ENCODE measurements around the gene FRMD1. TPM values are rescaled to one million over a fixed set of nuclear protein-coding genes. Genes with fewer than 3 reads are reported as not detected.
"Not testable (repeated sequence)": the region's sequence is repeated elsewhere in the genome, so short reads cannot be mapped to it uniquely, and the experiment has no call there.

FRMD1 gene
- total and polyA plus RNA-seq, 2 donors (not counting 1 experiment from before 2014, with no cell fraction given), result not detected

- ChIA-PET CTCF (no interaction called here), POLR2A (no interaction called here)
- Histone ChIP-seq H3K4me1 (ENCODE audit: control insufficient read depth in 2 of 2, insufficient read depth in 2 of 2, low read length in 2 of 2) (no peaks in the 10 kb centered on the region), H3K79me2 (ENCODE audit: control insufficient read depth, insufficient read depth, low read length) (no peaks in the 10 kb centered on the region), H3K27ac (ENCODE audit: low read length in 2 of 2) (no peak overlapping the region), H4K20me1 (ENCODE audit: control insufficient read depth, insufficient read depth, low read length, poor library complexity, severe bottlenecking) (no peaks in the 10 kb centered on the region), H3K9me3 (ENCODE audit: control extremely low read depth in 1 of 3, control insufficient read depth in 2 of 3, insufficient read depth in 1 of 3, low read length in 2 of 3) (peaks cover 0 to 22% (median 0%) of the 10 kb centered on the region in 3 donors), H3K9ac (ENCODE audit: low read length) (no peak overlapping the region), H2AFZ (ENCODE audit: insufficient read depth, low read depth, low read length, poor library complexity, severe bottlenecking) (no peak overlapping the region), H3K36me3 (replicated peaks in 1 of 2; ENCODE audit: control extremely low read depth in 1 of 2, control insufficient read depth in 1 of 2, extremely low read depth in 1 of 2, insufficient read depth in 2 of 2, low read length in 1 of 2) (no peaks in the 10 kb centered on the region), H3K27me3 (replicated peaks in 1 of 4; ENCODE audit: control extremely low read depth in 1 of 4, control insufficient read depth in 3 of 4, insufficient read depth in 4 of 4, low read length in 3 of 4) (no peaks in the 10 kb centered on the region), H3K4me3 (ENCODE audit: control extremely low read depth in 1 of 5, extremely low read depth in 1 of 5, insufficient read depth in 1 of 5, low read depth in 2 of 5, low read length in 4 of 5) (no peak overlapping the region), H3K4me2 (replicated peaks; ENCODE audit: low read depth, low read length, poor library complexity, severe bottlenecking) (no peak overlapping the region)
- DNase-seq (no peak), ATAC-seq (ENCODE audit: low read depth) (no peak)
- 83% methylated on average over 18 of the region's 24 CpGs for WGBS (ENCODE audit: insufficient coverage)
- intact Hi-C loops (cut with micrococcal nuclease), result no loop called here
- Mint-ChIP-seq H3K4me1 (no peaks in the 10 kb centered on the region), H3K4me3 (no peak overlapping the region), H3K27me3 (no peaks in the 10 kb centered on the region), H3K9me3 (ENCODE audit: insufficient read depth) (no peaks in the 10 kb centered on the region), H3K27ac (no peak overlapping the region)
- TF ChIP-seq, protein P1, sequence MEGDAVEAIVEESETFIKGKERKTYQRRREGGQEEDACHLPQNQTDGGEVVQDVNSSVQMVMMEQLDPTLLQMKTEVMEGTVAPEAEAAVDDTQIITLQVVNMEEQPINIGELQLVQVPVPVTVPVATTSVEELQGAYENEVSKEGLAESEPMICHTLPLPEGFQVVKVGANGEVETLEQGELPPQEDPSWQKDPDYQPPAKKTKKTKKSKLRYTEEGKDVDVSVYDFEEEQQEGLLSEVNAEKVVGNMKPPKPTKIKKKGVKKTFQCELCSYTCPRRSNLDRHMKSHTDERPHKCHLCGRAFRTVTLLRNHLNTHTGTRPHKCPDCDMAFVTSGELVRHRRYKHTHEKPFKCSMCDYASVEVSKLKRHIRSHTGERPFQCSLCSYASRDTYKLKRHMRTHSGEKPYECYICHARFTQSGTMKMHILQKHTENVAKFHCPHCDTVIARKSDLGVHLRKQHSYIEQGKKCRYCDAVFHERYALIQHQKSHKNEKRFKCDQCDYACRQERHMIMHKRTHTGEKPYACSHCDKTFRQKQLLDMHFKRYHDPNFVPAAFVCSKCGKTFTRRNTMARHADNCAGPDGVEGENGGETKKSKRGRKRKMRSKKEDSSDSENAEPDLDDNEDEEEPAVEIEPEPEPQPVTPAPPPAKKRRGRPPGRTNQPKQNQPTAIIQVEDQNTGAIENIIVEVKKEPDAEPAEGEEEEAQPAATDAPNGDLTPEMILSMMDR (IDR thresholded peaks at IDR 0.05), result no peak
- no peak for TF ChIP-seq EZH2 (IDR thresholded peaks at IDR 0.05; ENCODE audit: borderline replicate concordance, insufficient read depth, low read depth, low read length, poor library complexity, severe bottlenecking)
These were observed 1.5 kb upstream of the FRMD1 start for GRCh38 chr6:168080393-168081077.

DNA sequence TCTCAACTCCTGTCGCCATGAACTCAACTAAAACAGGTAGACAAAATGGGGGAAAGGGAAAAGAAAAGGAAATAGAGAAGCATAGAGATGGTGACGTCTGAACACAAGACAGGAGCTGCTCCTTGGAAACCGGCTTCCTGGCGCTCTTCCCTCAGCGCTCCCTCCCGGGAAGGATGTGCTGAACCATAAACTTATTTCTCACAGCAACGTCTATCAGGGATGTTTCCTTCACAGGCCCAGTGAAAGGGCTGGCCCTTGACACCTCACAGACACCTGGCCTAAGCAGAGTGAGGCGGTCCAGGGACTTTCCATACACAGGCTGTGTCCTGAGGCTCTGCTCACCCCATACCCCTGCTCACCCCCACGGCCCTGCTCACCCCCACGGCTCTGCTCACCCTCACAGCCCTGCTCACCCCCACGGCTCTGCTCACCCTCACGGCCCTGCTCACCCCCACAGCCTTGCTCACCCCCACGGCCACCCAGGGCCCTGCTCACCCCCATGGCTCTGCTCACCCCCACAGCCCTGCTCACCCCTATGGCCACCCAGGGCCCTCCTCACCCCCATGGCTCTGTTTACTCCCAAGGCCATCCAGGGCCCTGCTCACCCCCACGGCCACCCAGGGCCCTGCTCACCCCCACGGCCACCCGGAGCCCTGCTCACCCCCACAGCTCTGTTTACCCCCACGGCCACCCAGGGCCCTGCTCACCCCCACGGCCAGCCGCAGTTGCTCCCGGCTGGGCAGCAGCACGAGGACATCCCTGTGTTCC, 653 bp downstream of the FRMD1 start:
- no peaks in the 10 kb centered on the region for H3K27me3 Mint-ChIP-seq
- H3K9me3 ChIP-seq (ENCODE audit: control extremely low read depth in 1 of 3, control insufficient read depth in 2 of 3, insufficient read depth in 1 of 3, low read length in 2 of 3), result peaks cover 0 to 36% (median 0%) of the 10 kb centered on the region in 3 donors
- H3K4me2 ChIP-seq (replicated peaks; ENCODE audit: low read depth, low read length, poor library complexity, severe bottlenecking), result no peak overlapping the region
- DNase-seq (no peak), ATAC-seq (ENCODE audit: low read depth) (no peak)
- H3K4me3 ChIP-seq (ENCODE audit: control extremely low read depth in 1 of 5, extremely low read depth in 1 of 5, insufficient read depth in 1 of 5, low read depth in 2 of 5, low read length in 4 of 5), result no peak overlapping the region
- intact Hi-C loops (cut with micrococcal nuclease), result no loop called here
- TF ChIP-seq, protein P1 (IDR thresholded peaks at IDR 0.05), result no peak
- no peak for TF ChIP-seq EZH2 (IDR thresholded peaks at IDR 0.05; ENCODE audit: borderline replicate concordance, insufficient read depth, low read depth, low read length, poor library complexity, severe bottlenecking)
- H3K4me3 Mint-ChIP-seq, result no peak overlapping the region
- H3K4me1 Mint-ChIP-seq, result no peaks in the 10 kb centered on the region
- H3K79me2 ChIP-seq (ENCODE audit: control insufficient read depth, insufficient read depth, low read length), result no peaks in the 10 kb centered on the region
- WGBS (ENCODE audit: insufficient coverage), result 77% methylated on average over 16 of the region's 21 CpGs
- H3K9ac ChIP-seq (ENCODE audit: low read length), result no peak overlapping the region
- H3K27ac Mint-ChIP-seq, result no peak overlapping the region
- no peaks in the 10 kb centered on the region for H3K4me1 ChIP-seq (ENCODE audit: control insufficient read depth in 2 of 2, insufficient read depth in 2 of 2, low read length in 2 of 2)
- H3K27ac ChIP-seq (ENCODE audit: low read length in 2 of 2), result no peak overlapping the region
- H2AFZ ChIP-seq (ENCODE audit: insufficient read depth, low read depth, low read length, poor library complexity, severe bottlenecking), result no peak overlapping the region
- H3K27me3 ChIP-seq (replicated peaks in 1 of 4; ENCODE audit: control extremely low read depth in 1 of 4, control insufficient read depth in 3 of 4, insufficient read depth in 4 of 4, low read length in 3 of 4), result no peaks in the 10 kb centered on the region
- no peaks in the 10 kb centered on the region for H3K9me3 Mint-ChIP-seq (ENCODE audit: insufficient read depth)
- H3K36me3 ChIP-seq (replicated peaks in 1 of 2; ENCODE audit: control extremely low read depth in 1 of 2, control insufficient read depth in 1 of 2, extremely low read depth in 1 of 2, insufficient read depth in 2 of 2, low read length in 1 of 2), result no peaks in the 10 kb centered on the region
- CTCF ChIA-PET, result no interaction called here
- POLR2A ChIA-PET, result no interaction called here
- no peaks in the 10 kb centered on the region for H4K20me1 ChIP-seq (ENCODE audit: control insufficient read depth, insufficient read depth, low read length, poor library complexity, severe bottlenecking)

GRCh38 chr6:168077401-168077800, 1.6 kb downstream of the FRMD1 start:
- POLR2A ChIA-PET; H3K27me3 ChIP-seq (replicated peaks in 1 of 4; ENCODE audit: control extremely low read depth in 1 of 4, control insufficient read depth in 3 of 4, insufficient read depth in 4 of 4, low read length in 3 of 4); intact Hi-C loops (cut with micrococcal nuclease); CTCF ChIA-PET; ATAC-seq (ENCODE audit: low read depth); H3K27ac Mint-ChIP-seq; H3K4me1 Mint-ChIP-seq; H3K4me1 ChIP-seq (ENCODE audit: control insufficient read depth in 2 of 2, insufficient read depth in 2 of 2, low read length in 2 of 2); DNase-seq; H3K4me3 ChIP-seq (ENCODE audit: control extremely low read depth in 1 of 5, extremely low read depth in 1 of 5, insufficient read depth in 1 of 5, low read depth in 2 of 5, low read length in 4 of 5); H3K27me3 Mint-ChIP-seq; H3K79me2 ChIP-seq (ENCODE audit: control insufficient read depth, insufficient read depth, low read length); H3K27ac ChIP-seq (ENCODE audit: low read length in 2 of 2); H2AFZ ChIP-seq (ENCODE audit: insufficient read depth, low read depth, low read length, poor library complexity, severe bottlenecking); H3K9ac ChIP-seq (ENCODE audit: low read length); H3K4me2 ChIP-seq (replicated peaks; ENCODE audit: low read depth, low read length, poor library complexity, severe bottlenecking); H4K20me1 ChIP-seq (ENCODE audit: control insufficient read depth, insufficient read depth, low read length, poor library complexity, severe bottlenecking); H3K9me3 Mint-ChIP-seq (ENCODE audit: insufficient read depth); H3K36me3 ChIP-seq (replicated peaks in 1 of 2; ENCODE audit: control extremely low read depth in 1 of 2, control insufficient read depth in 1 of 2, extremely low read depth in 1 of 2, insufficient read depth in 2 of 2, low read length in 1 of 2); H3K4me3 Mint-ChIP-seq: not testable (repeated sequence)
- H3K9me3 ChIP-seq (ENCODE audit: control extremely low read depth in 1 of 3, control insufficient read depth in 2 of 3, insufficient read depth in 1 of 3, low read length in 2 of 3), result peaks cover 0 to 37% (median 0%) of the 10 kb centered on the region in 3 donors
- 77% methylated on average over 7 of the region's 7 CpGs for WGBS (ENCODE audit: insufficient coverage)
